Tibial artery (tissue), 4 donors: ENCODE results near the gene ATAD3B.
"Not testable (repeated sequence)": the region's sequence is repeated elsewhere in the genome, so short reads cannot be mapped to it uniquely, and the experiment has no call there.

Experiments used
- DNase-seq, 2 donors: peaks; one replicate each; pipeline ENCODE4 v3.0.0-alpha.2; 2019
- H3K27ac ChIP-seq, 2 donors: fragments of 200-600 bp; sonication (generic) in 1 of 2; 1 replicate in 1 of 2; 2 replicates in 1 of 2; pipeline ENCODE4 v1.5.1; 2018 to 2019; ENCODE audit warnings: mild to moderate bottlenecking in 1 of 2
- H3K27me3 ChIP-seq, 2 donors: fragments of 200-600 bp; sonication (generic) in 1 of 2; one replicate each; pipeline versions ENCODE4 v1.5.1 to v1.6.0; 2016 to 2019
- H3K36me3 ChIP-seq, 3 donors: fragments of 200-600 bp; sonication (generic) in 2 of 3; one replicate each; pipeline ENCODE4 v1.5.1; 2016 to 2019; ENCODE audit warnings: mild to moderate bottlenecking in 2 of 3
- H3K4me1 ChIP-seq, 4 donors: fragments of 200-600 bp; sonication (generic) in 2 of 4; 1 replicate in 3 of 4; 2 replicates in 1 of 4; pipeline ENCODE4 v1.5.1; 2016 to 2019
- H3K4me3 ChIP-seq, 2 donors: fragments of 200-600 bp; sonication (generic) in 1 of 2; 1 replicate in 1 of 2; 2 replicates in 1 of 2; pipeline ENCODE4 v1.5.1; 2018 to 2019; ENCODE audit warnings: mild to moderate bottlenecking in 2 of 2
- H3K9me3 ChIP-seq, 3 donors: fragments of 200-600 bp; sonication (generic) in 1 of 3; one replicate each; pipeline ENCODE4 v1.5.1; 2016 to 2019
- CTCF ChIP-seq, 2 experiments: fragments of 200-600 bp in 1 of 2; fragments of 450-650 bp in 1 of 2; IDR thresholded peaks; one replicate each; pipeline ENCODE4 v1.5.1; 2017 to 2019; ENCODE audit warnings: antibody characterized with exemption in 2 of 2, mild to moderate bottlenecking in 1 of 2, moderate library complexity in 1 of 2
- intact Hi-C: fragments of 100-400 bp; cut with DNase I; formaldehyde crosslinking; loops from one replicate; pipeline ENCODE4 v1.15.0; 2023; ENCODE audit warnings: low total_unique reads

The ATAD3B gene

GRCh38 chr1:1487701-1488100 lies 16.1 kb downstream of the ATAD3B start:
- TF ChIP-seq CTCF (IDR thresholded peaks at IDR 0.05): no peak
- H3K27me3 ChIP-seq: no peaks in the 10 kb centered on the region
- H3K4me3 ChIP-seq: no peak overlapping the region
- H3K9me3 ChIP-seq: peaks cover 0 to under 1% (median 0%) of the 10 kb centered on the region in 3 donors
- no peak overlapping the region for H3K27ac ChIP-seq
- no peaks in the 10 kb centered on the region for H3K4me1 ChIP-seq
- intact Hi-C loops: no loop called here
- no peak for DNase-seq
- peaks cover 48 to 100% (median 92%) of the 10 kb centered on the region in 3 donors for H3K36me3 ChIP-seq

- intact Hi-C loops: no loop called here
- TF ChIP-seq CTCF (IDR thresholded peaks at IDR 0.05): no peak
- Histone ChIP-seq H3K36me3 (peaks cover 49 to 100% (median 92%) of the 10 kb centered on the region in 3 donors), H3K9me3 (peaks cover 0 to 11% (median 9%) of the 10 kb centered on the region in 3 donors), H3K4me3 (no peak overlapping the region), H3K27ac (no peak overlapping the region), H3K4me1 (no peaks in the 10 kb centered on the region), H3K27me3 (no peaks in the 10 kb centered on the region)
- DNase-seq: no peak
Measured at GRCh38 chr1:1489231-1489630, 17.7 kb downstream of the ATAD3B start.

- H3K4me3 ChIP-seq: no peak overlapping the region
- TF ChIP-seq CTCF (IDR thresholded peaks at IDR 0.05): no peak
- no peaks in the 10 kb centered on the region for H3K27me3 ChIP-seq
- H3K36me3 ChIP-seq: peaks cover 49 to 100% (median 91%) of the 10 kb centered on the region in 3 donors
- H3K9me3 ChIP-seq: peaks cover 0 to 11% (median 9%) of the 10 kb centered on the region in 3 donors
- no peak for DNase-seq
- no peak overlapping the region for H3K27ac ChIP-seq
- H3K4me1 ChIP-seq: no peaks in the 10 kb centered on the region
- intact Hi-C loops: no loop called here
Measured at GRCh38 chr1:1489861-1490260, 18.3 kb downstream of the ATAD3B start.

DNA sequence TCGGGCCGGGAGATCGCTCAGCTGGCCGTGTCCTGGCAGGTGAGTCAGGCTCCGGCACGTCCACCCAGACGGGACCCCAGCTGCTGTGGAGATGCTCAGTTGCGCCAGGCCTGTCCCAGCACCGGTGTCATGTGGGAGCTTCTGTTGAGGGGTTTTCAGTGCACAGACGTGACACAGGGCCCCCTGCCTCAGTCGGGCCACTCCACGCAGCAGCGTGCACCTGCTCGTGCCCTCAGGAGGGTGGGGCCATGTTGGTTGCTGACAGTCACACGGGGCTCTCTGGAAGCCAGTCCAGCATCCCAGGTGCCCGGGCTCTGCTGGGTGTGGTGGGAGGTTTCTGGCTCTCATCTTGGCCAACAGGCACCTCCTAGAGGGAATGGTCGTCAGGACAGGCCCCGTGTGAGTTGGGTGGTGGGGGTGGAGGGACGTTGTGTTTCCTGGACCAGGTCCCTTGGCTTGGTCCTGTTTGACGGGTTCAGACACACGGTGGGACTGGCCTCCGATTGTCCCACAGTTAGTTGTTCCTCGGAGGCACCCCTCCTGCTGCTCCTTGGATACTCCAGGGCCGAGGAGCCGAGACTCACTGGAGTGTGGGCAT lies 19.2 kb downstream of the ATAD3B start:
- no peak overlapping the region for H3K27ac ChIP-seq
- H3K9me3 ChIP-seq: peaks cover 0 to 11% (median 9%) of the 10 kb centered on the region in 3 donors
- TF ChIP-seq CTCF (IDR thresholded peaks at IDR 0.05): no peak
- H3K4me1 ChIP-seq: no peaks in the 10 kb centered on the region
- no peaks in the 10 kb centered on the region for H3K27me3 ChIP-seq
- intact Hi-C loops: no loop called here
- no peak for DNase-seq
- no peak overlapping the region for H3K4me3 ChIP-seq
- H3K36me3 ChIP-seq: peaks cover 49 to 100% (median 92%) of the 10 kb centered on the region in 3 donors

DNA sequence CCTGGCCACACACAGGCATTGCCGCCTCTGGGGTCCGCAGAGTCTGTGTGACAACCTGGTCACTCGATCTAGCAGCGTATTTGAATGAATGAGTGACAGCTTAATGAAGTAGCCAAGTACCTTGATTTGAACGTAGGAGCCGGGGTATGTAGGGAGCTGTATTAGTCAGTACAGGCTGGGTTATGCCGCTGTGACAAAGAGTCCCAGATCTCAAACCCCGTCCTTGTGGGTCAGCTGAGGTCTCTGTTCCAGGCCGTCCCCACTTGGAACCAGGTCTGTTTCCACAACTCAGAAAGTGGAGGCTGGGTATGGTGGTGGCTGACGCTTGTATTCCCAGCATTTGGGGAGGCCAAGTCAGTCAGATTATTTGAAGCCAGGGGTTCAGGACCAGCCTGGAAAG lies 20.0 kb downstream of the ATAD3B start:
- TF ChIP-seq CTCF (IDR thresholded peaks at IDR 0.05): no peak
- Histone ChIP-seq H3K4me1 (no peaks in the 10 kb centered on the region), H3K27me3 (no peaks in the 10 kb centered on the region), H3K4me3 (no peak overlapping the region), H3K36me3 (peaks cover 45 to 97% (median 89%) of the 10 kb centered on the region in 3 donors), H3K27ac (no peak overlapping the region), H3K9me3 (peaks cover 0 to 11% (median 9%) of the 10 kb centered on the region in 3 donors)
- DNase-seq: no peak
- intact Hi-C loops: no loop called here

- Histone ChIP-seq H3K9me3 (peaks cover 0 to 11% (median 9%) of the 10 kb centered on the region in 3 donors), H3K36me3 (peaks cover 44 to 70% (median 64%) of the 10 kb centered on the region in 3 donors)
- H3K4me1 ChIP-seq, H3K27ac ChIP-seq, H3K4me3 ChIP-seq, DNase-seq, H3K27me3 ChIP-seq, intact Hi-C loops: not testable (repeated sequence)
Measured at GRCh38 chr1:1494311-1494710, 22.7 kb downstream of the ATAD3B start.

DNA sequence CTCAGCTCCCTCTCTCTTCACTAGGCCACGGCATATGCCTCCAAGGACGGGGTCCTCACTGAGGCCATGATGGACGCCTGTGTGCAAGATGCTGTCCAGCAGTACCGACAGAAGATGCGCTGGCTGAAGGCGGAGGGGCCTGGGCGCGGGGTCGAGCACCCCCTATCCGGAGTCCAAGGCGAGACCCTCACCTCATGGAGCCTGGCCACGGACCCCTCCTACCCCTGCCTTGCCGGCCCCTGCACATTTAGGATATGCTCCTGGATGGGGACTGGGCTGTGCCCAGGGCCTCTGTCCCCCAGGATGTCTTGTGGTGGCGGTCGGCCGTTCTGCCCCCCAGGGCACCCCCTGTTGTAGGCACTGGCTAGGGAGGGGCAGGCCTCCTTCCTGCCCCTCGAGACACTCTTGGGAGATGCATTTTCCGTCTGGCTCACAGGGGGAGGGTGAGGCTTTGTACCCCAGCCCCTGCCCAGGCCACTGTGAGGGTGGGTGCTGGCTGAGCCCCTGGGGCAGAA lies 24.0 kb downstream of the ATAD3B start:
- H3K36me3 ChIP-seq: peaks cover 33 to 58% (median 53%) of the 10 kb centered on the region in 3 donors
- intact Hi-C loops, H3K4me3 ChIP-seq: not testable (repeated sequence)

More for the DNA sequence above, 24.0 kb downstream of the ATAD3B start:
- peaks cover 0 to 11% (median 9%) of the 10 kb centered on the region in 3 donors for H3K9me3 ChIP-seq
- H3K27me3 ChIP-seq, H3K27ac ChIP-seq, DNase-seq, H3K4me1 ChIP-seq: not testable (repeated sequence)
